ENCODE data around the gene TRIM15.

The TRIM15 gene

DNA sequence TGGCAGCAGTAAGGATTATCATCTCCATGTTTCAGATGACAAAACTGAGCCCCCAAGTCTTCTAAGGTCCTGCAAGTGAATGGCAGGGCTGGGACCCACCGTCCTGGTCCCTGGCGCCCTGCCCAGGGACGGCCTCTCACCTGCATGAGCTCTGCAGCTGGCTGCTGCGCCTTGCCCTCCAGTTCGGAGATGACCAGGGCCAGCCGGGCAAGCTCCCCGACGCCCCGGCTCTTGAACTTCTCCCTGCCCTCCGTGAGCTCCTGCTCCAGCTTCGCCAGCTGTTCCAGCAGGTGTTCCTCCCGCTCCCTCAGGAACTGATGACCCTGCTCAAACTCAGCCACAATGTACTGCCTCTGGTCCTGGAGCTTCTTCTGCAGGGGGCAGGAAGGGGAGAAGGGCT is 33.0 kb downstream of the TRIM15 start:
- no peak for DNase-seq (ENCODE audit: low read depth)
- no peak for TF ChIP-seq POLR2A (IDR thresholded peaks at IDR 0.05; ENCODE audit: extremely low read depth, insufficient read length)
- TF ChIP-seq, protein P1, sequence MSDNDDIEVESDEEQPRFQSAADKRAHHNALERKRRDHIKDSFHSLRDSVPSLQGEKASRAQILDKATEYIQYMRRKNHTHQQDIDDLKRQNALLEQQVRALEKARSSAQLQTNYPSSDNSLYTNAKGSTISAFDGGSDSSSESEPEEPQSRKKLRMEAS (IDR thresholded peaks at IDR 0.05; ENCODE audit: low read depth, low read length): no peak
- TF ChIP-seq, protein P2, sequence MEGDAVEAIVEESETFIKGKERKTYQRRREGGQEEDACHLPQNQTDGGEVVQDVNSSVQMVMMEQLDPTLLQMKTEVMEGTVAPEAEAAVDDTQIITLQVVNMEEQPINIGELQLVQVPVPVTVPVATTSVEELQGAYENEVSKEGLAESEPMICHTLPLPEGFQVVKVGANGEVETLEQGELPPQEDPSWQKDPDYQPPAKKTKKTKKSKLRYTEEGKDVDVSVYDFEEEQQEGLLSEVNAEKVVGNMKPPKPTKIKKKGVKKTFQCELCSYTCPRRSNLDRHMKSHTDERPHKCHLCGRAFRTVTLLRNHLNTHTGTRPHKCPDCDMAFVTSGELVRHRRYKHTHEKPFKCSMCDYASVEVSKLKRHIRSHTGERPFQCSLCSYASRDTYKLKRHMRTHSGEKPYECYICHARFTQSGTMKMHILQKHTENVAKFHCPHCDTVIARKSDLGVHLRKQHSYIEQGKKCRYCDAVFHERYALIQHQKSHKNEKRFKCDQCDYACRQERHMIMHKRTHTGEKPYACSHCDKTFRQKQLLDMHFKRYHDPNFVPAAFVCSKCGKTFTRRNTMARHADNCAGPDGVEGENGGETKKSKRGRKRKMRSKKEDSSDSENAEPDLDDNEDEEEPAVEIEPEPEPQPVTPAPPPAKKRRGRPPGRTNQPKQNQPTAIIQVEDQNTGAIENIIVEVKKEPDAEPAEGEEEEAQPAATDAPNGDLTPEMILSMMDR (IDR thresholded peaks at IDR 0.05; ENCODE audit: low read depth, low read length): no peak
- H3K4me3 ChIP-seq (ENCODE audit: low read depth, low read length): no peak overlapping the region

DNA sequence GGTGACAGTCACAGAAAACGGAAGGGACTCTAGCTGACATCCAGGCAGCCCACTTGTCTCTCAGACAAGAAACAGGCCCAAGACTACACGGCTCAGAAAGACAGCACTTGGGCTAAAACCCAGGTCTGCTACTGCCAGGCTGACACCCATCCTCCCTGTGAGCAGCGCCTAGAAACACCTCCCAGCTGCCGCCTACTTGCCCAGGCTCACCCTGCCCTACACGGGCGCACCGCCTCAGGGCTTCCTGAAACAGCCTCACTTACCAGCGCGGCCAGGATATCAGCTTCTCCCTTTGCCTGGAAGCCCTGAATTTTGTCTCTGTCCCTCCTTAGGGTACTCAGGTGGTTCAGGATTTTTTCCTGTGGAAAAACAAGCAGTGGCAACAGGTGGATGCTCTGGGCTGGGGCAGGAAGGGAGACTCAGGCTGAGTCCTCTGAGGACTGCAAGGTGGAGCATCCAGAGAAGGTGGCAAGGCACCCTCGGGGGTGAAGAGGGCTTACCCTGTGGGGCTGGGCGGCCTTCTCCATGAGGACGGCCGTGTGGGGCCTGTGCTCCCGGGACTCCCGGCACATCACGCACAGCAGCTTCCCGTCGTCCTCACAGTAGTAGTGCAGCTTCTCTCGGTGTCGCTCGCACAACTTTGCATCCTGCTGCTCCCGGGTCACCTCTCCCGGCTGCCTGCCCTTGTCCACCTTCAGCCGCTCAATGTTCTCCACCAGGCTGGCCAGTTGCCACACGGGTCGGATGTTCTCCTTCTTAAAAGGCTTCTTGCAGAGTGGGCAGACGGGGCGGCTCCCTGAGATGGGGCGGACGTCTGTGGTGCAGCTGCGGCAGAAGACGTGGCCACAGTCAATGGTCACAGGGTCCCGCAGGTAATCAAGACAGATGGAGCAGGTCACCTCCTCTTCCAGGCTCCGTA is 35.1 kb downstream of the TRIM15 start:
- TF ChIP-seq, protein P2 (IDR thresholded peaks at IDR 0.05; ENCODE audit: low read depth, low read length): no peak
- TF ChIP-seq MYC (IDR thresholded peaks at IDR 0.05; ENCODE audit: low read depth, low read length) (no peak), POLR2A (IDR thresholded peaks at IDR 0.05; ENCODE audit: extremely low read depth, insufficient read length) (no peak)
- TF ChIP-seq, protein P1 (IDR thresholded peaks at IDR 0.05; ENCODE audit: low read depth, low read length): no peak
- DNase-seq (ENCODE audit: low read depth): no peak
- no peak overlapping the region for H3K4me3 ChIP-seq (ENCODE audit: low read depth, low read length)

DNA sequence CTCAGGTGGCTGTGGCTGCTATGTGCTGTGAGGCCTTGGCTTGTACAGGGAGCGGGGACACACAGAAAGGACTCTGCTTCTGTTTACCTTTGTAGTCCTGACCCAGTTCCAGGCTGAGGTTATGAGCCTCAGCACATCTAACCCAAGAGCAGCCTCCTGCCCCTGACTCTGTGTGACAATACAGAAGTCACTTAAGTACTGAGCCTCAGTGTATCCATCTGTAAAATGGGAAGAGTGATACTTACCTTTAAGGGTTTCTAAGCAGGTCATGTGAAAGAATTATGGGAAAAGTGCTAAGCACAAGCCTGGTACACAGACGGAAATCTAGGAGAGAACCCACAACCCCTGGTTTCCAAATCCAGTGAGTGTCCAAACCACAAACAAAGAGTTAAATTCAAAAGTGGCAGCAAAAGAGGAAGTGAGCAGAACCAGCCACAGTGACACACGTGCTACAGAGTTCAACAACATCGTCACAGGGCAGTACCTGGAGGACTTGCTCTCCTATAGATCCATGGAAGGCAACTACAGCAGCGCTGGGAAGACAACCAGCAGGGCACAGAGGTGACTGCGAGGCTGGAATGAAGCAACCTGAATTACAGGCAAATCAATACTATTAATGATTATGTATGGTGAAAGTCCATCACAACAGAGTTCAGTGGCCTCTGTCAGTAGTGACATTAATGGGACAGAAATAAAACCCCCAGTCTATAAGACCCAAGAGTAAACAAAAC is 37.4 kb downstream of the TRIM15 start:
- no peak overlapping the region for H3K4me3 ChIP-seq (ENCODE audit: low read depth, low read length)
- DNase-seq (ENCODE audit: low read depth): peak; percentile 89
- TF ChIP-seq MYC (IDR thresholded peaks at IDR 0.05; ENCODE audit: low read depth, low read length): peak; percentile 97
- TF ChIP-seq POLR2A (IDR thresholded peaks at IDR 0.05; ENCODE audit: extremely low read depth, insufficient read length): no peak
- TF ChIP-seq, protein P2 (IDR thresholded peaks at IDR 0.05; ENCODE audit: low read depth, low read length): no peak
- TF ChIP-seq, protein P1 (IDR thresholded peaks at IDR 0.05; ENCODE audit: low read depth, low read length): peak; percentile 96

DNA sequence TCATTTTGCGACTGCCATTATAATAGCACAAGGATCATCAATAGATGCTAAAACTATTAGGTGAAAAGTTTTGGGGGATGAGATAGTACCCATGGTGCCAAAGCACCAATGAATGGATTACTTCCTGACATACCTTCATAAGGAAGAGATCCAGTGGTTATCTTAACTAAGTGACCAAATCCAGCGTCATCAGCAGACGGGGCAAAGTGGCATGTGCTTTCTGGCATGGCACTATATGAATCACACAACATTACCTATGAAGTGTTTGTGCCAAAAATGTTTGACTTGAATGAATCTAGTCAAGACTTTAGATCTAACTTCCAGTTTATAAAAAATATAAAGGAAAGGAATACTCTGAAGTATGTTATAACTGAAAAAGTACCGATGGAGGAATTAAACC is 39.0 kb downstream of the TRIM15 start:
- DNase-seq (ENCODE audit: low read depth): no peak
- H3K4me3 ChIP-seq (ENCODE audit: low read depth, low read length): no peak overlapping the region
- TF ChIP-seq, protein P2 (IDR thresholded peaks at IDR 0.05; ENCODE audit: low read depth, low read length): no peak
- TF ChIP-seq MYC (IDR thresholded peaks at IDR 0.05; ENCODE audit: low read depth, low read length) (no peak), POLR2A (IDR thresholded peaks at IDR 0.05; ENCODE audit: extremely low read depth, insufficient read length) (no peak)
- TF ChIP-seq, protein P1 (IDR thresholded peaks at IDR 0.05; ENCODE audit: low read depth, low read length): no peak

DNA sequence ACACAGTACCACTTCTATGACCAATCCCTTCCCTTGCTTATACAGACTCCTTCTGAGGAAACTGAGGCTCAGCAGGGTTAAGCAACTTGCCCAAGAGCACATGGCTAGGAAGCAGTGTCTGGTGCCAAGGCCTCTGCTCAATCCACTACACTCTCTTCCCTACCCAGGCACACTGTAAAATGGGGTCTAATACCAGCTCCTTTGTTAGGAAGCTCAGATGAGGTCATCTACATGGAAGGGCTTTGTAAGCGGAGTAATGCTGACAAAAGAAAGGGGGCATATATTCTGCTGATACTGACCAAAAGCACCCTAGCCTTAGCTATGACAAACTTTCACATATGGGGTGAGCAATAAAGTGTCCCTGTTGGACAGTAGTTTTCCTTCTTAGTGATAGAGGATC is 40.8 kb downstream of the TRIM15 start:
- no peak overlapping the region for H3K4me3 ChIP-seq (ENCODE audit: low read depth, low read length)
- DNase-seq (ENCODE audit: low read depth): no peak
- TF ChIP-seq POLR2A (IDR thresholded peaks at IDR 0.05; ENCODE audit: extremely low read depth, insufficient read length): no peak
- TF ChIP-seq MYC (IDR thresholded peaks at IDR 0.05; ENCODE audit: low read depth, low read length): no peak
- TF ChIP-seq, protein P2 (IDR thresholded peaks at IDR 0.05; ENCODE audit: low read depth, low read length): no peak
- TF ChIP-seq, protein P1 (IDR thresholded peaks at IDR 0.05; ENCODE audit: low read depth, low read length): no peak

Measured in NB4 (cell line).